Dendritic cell treated with granulocyte-macrophage colony-stimulating factor and Interleukin-4, amounts not matched to agents 40 ng/mL and 50 ng/mL, for 4 days (primary cell): ENCODE results near the gene FADS1.

ENCODE experiments used
- H3K27ac Mint-ChIP-seq: one replicate; pipeline ENCODE4 v1.8.0; 2022; ENCODE audit warnings: mild to moderate bottlenecking, mixed read lengths
- H3K27me3 Mint-ChIP-seq: one replicate; pipeline ENCODE4 v1.8.0; 2022; ENCODE audit warnings: mild to moderate bottlenecking, mixed read lengths
- H3K36me3 Mint-ChIP-seq: one replicate; pipeline ENCODE4 v1.8.0; 2022; ENCODE audit warnings: low read depth, mixed read lengths
- H3K4me1 Mint-ChIP-seq: one replicate; pipeline ENCODE4 v1.8.0; 2022; ENCODE audit warnings: low read depth, mixed read lengths
- H3K4me3 Mint-ChIP-seq: one replicate; pipeline ENCODE4 v1.8.0; 2022; ENCODE audit warnings: mild to moderate bottlenecking, moderate library complexity, mixed read lengths
- H3K9me3 Mint-ChIP-seq: one replicate; pipeline ENCODE4 v1.8.0; 2022; ENCODE audit warnings: mixed read lengths
- intact Hi-C: fragments of 100-400 bp; cut with micrococcal nuclease; formaldehyde crosslinking; loops from one replicate; pipeline ENCODE4 v1.15.0; 2022

Gene FADS1

GRCh38 chr11:61816736-61817455 lies at the start of gene FADS1:
TSS of gene FADS1 (minus strand) at chr11:61817003. CDS start at chr11:61816929, 74 bp downstream.
- H3K4me1 Mint-ChIP-seq = peaks cover 36% of the 10 kb centered on the region
- H3K27ac Mint-ChIP-seq = peak within 1 kb of the TSS; percentile 94
- peak within 1 kb of the TSS; percentile 92 for H3K4me3 Mint-ChIP-seq
- H3K9me3 Mint-ChIP-seq = no peaks in the 10 kb centered on the region
- H3K27me3 Mint-ChIP-seq = no peaks in the 10 kb centered on the region
- intact Hi-C loops = loop anchor here (1.0 to 2.0 kb wide), 2 partner anchors 11 to 18 kb away; partner anchors contain the start of gene FADS2
- H3K36me3 Mint-ChIP-seq = peaks cover 48% of the 10 kb centered on the region

GRCh38 chr11:61866231-61866957 lies 49.6 kb upstream of the FADS1 start:
- H3K4me1 Mint-ChIP-seq = peaks cover 23% of the 10 kb centered on the region
- H3K9me3 Mint-ChIP-seq = no peaks in the 10 kb centered on the region
- intact Hi-C loops = no loop called here
- H3K36me3 Mint-ChIP-seq = peaks cover 63% of the 10 kb centered on the region
- H3K27ac Mint-ChIP-seq = no peak overlapping the region
- H3K4me3 Mint-ChIP-seq = no peak overlapping the region
- peaks cover 11% of the 10 kb centered on the region for H3K27me3 Mint-ChIP-seq

- peaks cover 76% of the 10 kb centered on the region for H3K36me3 Mint-ChIP-seq
- H3K27me3 Mint-ChIP-seq = peaks cover 3% of the 10 kb centered on the region
- H3K4me3 Mint-ChIP-seq = no peak overlapping the region
- no peak overlapping the region for H3K27ac Mint-ChIP-seq
- peaks cover 14% of the 10 kb centered on the region for H3K4me1 Mint-ChIP-seq
- intact Hi-C loops = no loop called here
- no peaks in the 10 kb centered on the region for H3K9me3 Mint-ChIP-seq
Measured at GRCh38 chr11:61864814-61865775, 48.3 kb upstream of the FADS1 start.

- intact Hi-C loops = no loop called here
- Mint-ChIP-seq H3K27me3 (no peaks in the 10 kb centered on the region), H3K27ac (no peak overlapping the region), H3K9me3 (no peaks in the 10 kb centered on the region), H3K4me1 (peaks cover 1% of the 10 kb centered on the region), H3K36me3 (peaks cover 91% of the 10 kb centered on the region), H3K4me3 (no peak overlapping the region)
Measured at GRCh38 chr11:61863548-61864081, 46.8 kb upstream of the FADS1 start.

GRCh38 chr11:61862714-61863547 lies 46.1 kb upstream of the FADS1 start:
- no peaks in the 10 kb centered on the region for H3K4me1 Mint-ChIP-seq
- peaks cover 98% of the 10 kb centered on the region for H3K36me3 Mint-ChIP-seq
- H3K9me3 Mint-ChIP-seq = no peaks in the 10 kb centered on the region
- intact Hi-C loops = no loop called here
- no peaks in the 10 kb centered on the region for H3K27me3 Mint-ChIP-seq
- no peak overlapping the region for H3K27ac Mint-ChIP-seq
- H3K4me3 Mint-ChIP-seq = no peak overlapping the region

- intact Hi-C loops = no loop called here
Measured at GRCh38 chr11:61861634-61862033, 44.8 kb upstream of the FADS1 start.

GRCh38 chr11:61860054-61860903 lies 43.5 kb upstream of the FADS1 start:
- H3K27me3 Mint-ChIP-seq = no peaks in the 10 kb centered on the region
- H3K27ac Mint-ChIP-seq = no peak overlapping the region
- no peaks in the 10 kb centered on the region for H3K4me1 Mint-ChIP-seq
- H3K36me3 Mint-ChIP-seq = peaks cover 99% of the 10 kb centered on the region
- intact Hi-C loops = no loop called here
- H3K4me3 Mint-ChIP-seq = no peak overlapping the region
- H3K9me3 Mint-ChIP-seq = no peaks in the 10 kb centered on the region

More at GRCh38 chr11:61861634-61862033, 44.8 kb upstream of the FADS1 start:
- no peaks in the 10 kb centered on the region for H3K27me3 Mint-ChIP-seq
- no peak overlapping the region for H3K27ac Mint-ChIP-seq
- no peak overlapping the region for H3K4me3 Mint-ChIP-seq
- H3K36me3 Mint-ChIP-seq = peaks cover 99% of the 10 kb centered on the region
- no peaks in the 10 kb centered on the region for H3K9me3 Mint-ChIP-seq
- H3K4me1 Mint-ChIP-seq = no peaks in the 10 kb centered on the region

GRCh38 chr11:61855939-61856680 lies 39.3 kb upstream of the FADS1 start:
- no peaks in the 10 kb centered on the region for H3K4me1 Mint-ChIP-seq
- H3K27ac Mint-ChIP-seq = no peak overlapping the region
- H3K4me3 Mint-ChIP-seq = no peak overlapping the region
- H3K27me3 Mint-ChIP-seq = no peaks in the 10 kb centered on the region
- no peaks in the 10 kb centered on the region for H3K9me3 Mint-ChIP-seq
- H3K36me3 Mint-ChIP-seq = peaks cover 100% of the 10 kb centered on the region
- intact Hi-C loops = no loop called here

GRCh38 chr11:61854966-61855714 lies 38.3 kb upstream of the FADS1 start:
- Mint-ChIP-seq H3K27me3 (no peaks in the 10 kb centered on the region), H3K4me1 (no peaks in the 10 kb centered on the region), H3K4me3 (no peak overlapping the region), H3K9me3 (no peaks in the 10 kb centered on the region), H3K36me3 (peaks cover 100% of the 10 kb centered on the region), H3K27ac (no peak overlapping the region)
- intact Hi-C loops = no loop called here

- Mint-ChIP-seq H3K4me1 (no peaks in the 10 kb centered on the region), H3K4me3 (no peak overlapping the region), H3K27me3 (no peaks in the 10 kb centered on the region), H3K9me3 (no peaks in the 10 kb centered on the region), H3K36me3 (peaks cover 100% of the 10 kb centered on the region), H3K27ac (no peak overlapping the region)
- intact Hi-C loops = no loop called here
Measured at GRCh38 chr11:61854206-61854895, 37.5 kb upstream of the FADS1 start.

- no peaks in the 10 kb centered on the region for H3K4me1 Mint-ChIP-seq
- H3K36me3 Mint-ChIP-seq = peaks cover 100% of the 10 kb centered on the region
- no peak overlapping the region for H3K27ac Mint-ChIP-seq
- H3K9me3 Mint-ChIP-seq = no peaks in the 10 kb centered on the region
- intact Hi-C loops = no loop called here
- no peaks in the 10 kb centered on the region for H3K27me3 Mint-ChIP-seq
- H3K4me3 Mint-ChIP-seq = no peak overlapping the region
Measured at GRCh38 chr11:61853698-61854169, 36.9 kb upstream of the FADS1 start.
